Measurements from ENCODE around the gene C1QTNF8.

Gene C1QTNF8

GRCh38 chr16:1106659-1107058 is 10.6 kb upstream of the C1QTNF8 start:
- ATAC-seq: no peak
- Mint-ChIP-seq H3K27ac (no peak overlapping the region), H3K4me1 (no peaks in the 10 kb centered on the region), H3K4me3 (no peak overlapping the region), H3K9me3 (peaks cover 2% of the 10 kb centered on the region), H3K36me3 (no peaks in the 10 kb centered on the region), H3K27me3 (peaks cover 59% of the 10 kb centered on the region)

- Mint-ChIP-seq H3K27me3 (peaks cover 61% of the 10 kb centered on the region), H3K4me1 (no peaks in the 10 kb centered on the region), H3K27ac (no peak overlapping the region), H3K36me3 (no peaks in the 10 kb centered on the region), H3K4me3 (no peak overlapping the region), H3K9me3 (peaks cover 2% of the 10 kb centered on the region)
- peak; percentile 52 for ATAC-seq
Observed at GRCh38 chr16:1105888-1106620, 10.0 kb upstream of the C1QTNF8 start.

DNA sequence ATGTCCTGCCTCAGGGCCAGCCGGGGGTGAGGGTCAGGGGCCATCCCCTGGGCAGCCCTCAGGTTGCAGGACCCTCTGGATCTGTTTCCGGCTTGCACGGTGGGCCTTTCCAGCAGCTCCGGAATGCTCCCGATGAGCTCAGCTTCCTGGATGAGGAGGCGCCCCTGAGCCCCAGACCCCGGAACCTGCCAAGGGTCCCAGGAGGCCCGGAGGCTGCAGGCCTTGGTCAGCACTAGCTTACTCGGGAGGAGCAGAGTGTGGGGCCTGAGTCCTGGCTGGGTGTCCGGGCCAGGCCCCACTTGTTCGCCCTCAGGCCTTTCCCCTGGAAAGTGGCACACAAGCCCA is 7.6 kb upstream of the C1QTNF8 start:
- Mint-ChIP-seq H3K4me1 (no peaks in the 10 kb centered on the region), H3K4me3 (no peak overlapping the region), H3K9me3 (no peaks in the 10 kb centered on the region), H3K27me3 (peaks cover 76% of the 10 kb centered on the region), H3K36me3 (no peaks in the 10 kb centered on the region), H3K27ac (no peak overlapping the region)
- no peak for ATAC-seq

DNA sequence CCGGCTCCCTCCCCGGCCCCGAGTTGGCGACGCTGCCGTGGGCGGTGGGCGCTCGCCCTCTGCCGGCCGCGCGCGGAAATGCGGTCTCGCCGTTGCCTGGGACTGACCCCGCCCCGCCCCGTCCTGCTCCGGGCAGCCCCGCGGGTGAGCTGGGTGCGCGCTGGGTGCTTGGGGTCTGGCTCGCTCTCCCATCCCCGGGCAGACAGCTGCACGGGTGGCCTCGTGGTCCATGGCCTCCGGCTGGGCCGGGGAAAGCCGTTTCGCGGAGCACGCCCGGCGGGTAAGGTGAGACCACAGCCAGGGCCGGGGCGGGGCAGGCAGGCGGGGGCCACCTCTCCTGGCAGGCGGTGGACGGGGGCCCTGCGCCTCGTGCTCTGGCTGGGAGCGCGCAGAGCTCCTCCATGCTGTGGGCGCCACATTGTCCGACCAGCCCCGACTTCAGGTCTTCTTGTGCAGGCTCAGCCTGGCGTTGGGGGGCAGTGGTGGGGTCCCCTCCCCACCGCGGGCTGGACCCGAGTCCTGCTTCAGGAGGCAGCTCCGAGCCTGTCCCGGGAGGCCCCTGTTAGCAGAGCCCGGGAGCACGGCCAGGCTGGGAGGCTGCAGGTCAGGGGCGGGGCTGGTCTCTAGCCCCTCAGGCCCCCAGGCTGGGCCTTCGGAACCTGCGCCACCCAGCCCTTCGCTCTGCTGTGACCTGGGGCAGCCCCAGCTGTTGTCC is 7.0 kb upstream of the C1QTNF8 start:
- H3K4me3 Mint-ChIP-seq: no peak overlapping the region

DNA sequence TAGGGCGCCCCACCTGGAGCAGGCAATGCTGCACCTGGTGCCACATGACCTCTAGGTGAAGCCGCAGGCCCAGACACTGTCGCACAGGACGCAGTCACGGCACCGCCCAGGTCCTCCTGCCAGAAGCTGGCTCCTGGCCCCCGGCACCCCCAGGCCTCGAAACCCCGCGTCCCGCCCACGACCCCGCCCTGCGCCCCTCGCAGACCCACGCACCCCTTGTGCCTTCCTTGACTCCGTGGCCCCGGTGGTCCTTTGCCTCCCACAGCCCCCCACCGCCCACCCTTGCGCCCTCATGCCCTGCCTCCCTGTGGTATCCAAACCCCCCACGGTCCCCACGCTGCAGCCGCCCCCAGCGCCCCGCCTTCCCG is 6.3 kb upstream of the C1QTNF8 start:
- Mint-ChIP-seq H3K4me1 (no peaks in the 10 kb centered on the region), H3K27me3 (peaks cover 67% of the 10 kb centered on the region), H3K4me3 (no peak overlapping the region), H3K27ac (no peak overlapping the region), H3K9me3 (no peaks in the 10 kb centered on the region), H3K36me3 (no peaks in the 10 kb centered on the region)
- ATAC-seq: peak; percentile 1

More for the DNA sequence above, 7.0 kb upstream of the C1QTNF8 start:
- no peak overlapping the region for H3K27ac Mint-ChIP-seq
- no peaks in the 10 kb centered on the region for H3K36me3 Mint-ChIP-seq
- peaks cover 71% of the 10 kb centered on the region for H3K27me3 Mint-ChIP-seq
- no peaks in the 10 kb centered on the region for H3K4me1 Mint-ChIP-seq
- no peaks in the 10 kb centered on the region for H3K9me3 Mint-ChIP-seq
- peak; percentile 49 for ATAC-seq

GRCh38 chr16:1101573-1102332 is 5.7 kb upstream of the C1QTNF8 start:
- ATAC-seq: no peak
- H3K4me1 Mint-ChIP-seq: no peaks in the 10 kb centered on the region
- H3K9me3 Mint-ChIP-seq: no peaks in the 10 kb centered on the region
- H3K27me3 Mint-ChIP-seq: peaks cover 67% of the 10 kb centered on the region
- no peak overlapping the region for H3K4me3 Mint-ChIP-seq
- H3K27ac Mint-ChIP-seq: no peak overlapping the region
- no peaks in the 10 kb centered on the region for H3K36me3 Mint-ChIP-seq

DNA sequence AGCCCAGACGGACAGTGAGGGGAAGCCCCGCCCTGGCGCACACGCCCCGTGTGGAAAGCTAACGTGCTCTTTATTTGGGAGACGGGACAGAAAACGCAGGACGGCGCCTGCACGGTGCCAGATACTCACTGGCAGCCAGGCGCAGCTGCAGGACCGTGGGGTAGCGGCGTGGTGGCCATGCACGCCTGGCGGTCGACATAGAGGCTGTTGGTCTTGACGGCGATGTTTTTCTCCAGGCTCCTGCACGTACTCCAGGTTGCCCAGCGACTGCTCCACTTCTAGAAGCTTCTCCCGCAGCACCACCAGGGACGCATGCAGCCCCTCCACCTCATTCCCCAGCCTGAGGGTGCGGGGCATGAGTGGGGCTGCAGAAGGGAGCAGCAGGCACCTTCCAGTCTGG is 5.1 kb upstream of the C1QTNF8 start:
- ATAC-seq: no peak
- Mint-ChIP-seq H3K27me3 (peaks cover 65% of the 10 kb centered on the region), H3K36me3 (no peaks in the 10 kb centered on the region), H3K4me3 (no peak overlapping the region), H3K27ac (no peak overlapping the region), H3K4me1 (no peaks in the 10 kb centered on the region), H3K9me3 (no peaks in the 10 kb centered on the region)

DNA sequence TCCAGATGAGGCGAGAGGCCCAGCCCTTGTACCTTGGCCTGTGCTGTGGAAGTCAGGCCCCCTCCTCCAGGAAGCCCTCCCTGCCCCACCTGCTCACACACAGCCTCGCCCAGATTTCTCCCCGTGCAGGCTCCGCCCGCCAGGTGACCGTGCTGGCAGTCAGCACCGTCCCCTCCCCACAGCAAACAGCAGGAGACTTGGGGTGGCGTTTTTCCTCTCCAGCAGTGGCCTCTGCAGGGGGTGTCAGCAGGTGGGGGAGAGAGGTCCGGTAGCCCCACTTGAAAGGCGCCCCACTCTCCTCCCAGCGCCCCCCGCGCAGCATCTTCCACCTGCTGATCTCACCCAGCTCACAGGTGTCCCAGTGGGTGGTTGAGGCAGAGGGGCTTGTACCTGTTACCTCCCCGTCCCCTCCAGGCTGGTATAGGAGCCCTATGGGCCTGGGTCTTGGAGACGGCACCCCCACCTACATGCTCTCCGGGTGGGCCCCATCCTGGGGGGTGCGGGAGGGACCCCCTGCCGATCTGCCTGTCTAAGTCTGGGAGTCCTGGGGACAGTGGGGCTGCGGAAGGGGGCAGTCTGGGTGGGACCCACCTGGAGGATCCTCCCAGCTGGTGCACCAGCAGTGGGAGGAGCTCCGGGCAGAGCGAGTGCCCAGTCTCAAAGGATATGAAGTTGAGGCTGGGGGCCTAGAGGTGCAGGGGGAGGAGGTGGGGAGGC is 4.2 kb upstream of the C1QTNF8 start:
- H3K4me3 Mint-ChIP-seq: no peak overlapping the region
- H3K9me3 Mint-ChIP-seq: no peaks in the 10 kb centered on the region
- ATAC-seq: no peak
- H3K36me3 Mint-ChIP-seq: no peaks in the 10 kb centered on the region
- peaks cover 56% of the 10 kb centered on the region for H3K27me3 Mint-ChIP-seq
- no peaks in the 10 kb centered on the region for H3K4me1 Mint-ChIP-seq
- no peak overlapping the region for H3K27ac Mint-ChIP-seq

DNA sequence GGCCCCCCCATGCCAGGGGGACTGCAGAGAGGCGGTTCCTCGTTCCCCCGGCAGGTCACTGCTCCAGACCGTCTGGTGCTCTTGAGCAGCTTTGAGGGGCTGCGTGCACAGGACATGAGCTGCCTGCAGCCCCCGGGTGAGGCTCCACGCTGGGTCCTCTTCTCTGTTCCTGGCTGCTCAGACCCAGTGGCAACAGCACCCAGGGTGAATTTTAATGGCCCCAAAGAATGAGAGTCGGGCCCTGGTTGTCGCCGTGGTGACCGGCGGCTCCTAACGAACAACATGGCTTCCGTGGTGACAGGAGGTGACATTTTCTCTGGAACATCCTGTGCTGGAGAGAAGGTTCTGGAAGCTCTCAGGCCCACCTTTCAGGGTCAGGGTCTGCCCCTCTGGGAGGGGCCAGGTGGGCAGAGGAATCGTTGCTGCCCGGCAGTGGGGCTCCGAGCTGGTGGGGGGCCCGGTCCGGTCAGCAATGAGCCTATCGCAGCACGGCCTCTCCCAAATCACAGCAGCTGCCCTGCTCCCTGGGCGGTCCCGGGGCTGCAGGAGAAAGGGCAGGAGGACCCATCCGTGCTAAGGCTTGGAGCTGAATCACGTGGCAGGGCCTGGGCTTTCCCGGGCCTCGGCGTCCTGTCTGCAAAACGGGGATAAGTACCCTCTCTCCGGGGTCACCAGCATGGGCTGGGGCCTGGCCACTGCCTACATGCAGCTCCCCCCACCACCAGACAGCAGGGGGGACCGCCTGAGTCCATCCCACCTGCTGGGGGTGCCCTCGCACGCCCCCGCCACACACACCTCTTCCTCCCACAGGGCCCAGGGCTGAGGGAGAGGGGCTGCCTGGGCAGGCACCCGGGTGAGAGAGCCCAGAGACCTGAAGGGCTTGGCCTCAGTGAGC is 3.4 kb upstream of the C1QTNF8 start:
- Mint-ChIP-seq H3K36me3 (no peaks in the 10 kb centered on the region), H3K27me3 (peaks cover 48% of the 10 kb centered on the region), H3K27ac (no peak overlapping the region), H3K4me1 (no peaks in the 10 kb centered on the region), H3K9me3 (no peaks in the 10 kb centered on the region), H3K4me3 (no peak overlapping the region)
- no peak for ATAC-seq

DNA sequence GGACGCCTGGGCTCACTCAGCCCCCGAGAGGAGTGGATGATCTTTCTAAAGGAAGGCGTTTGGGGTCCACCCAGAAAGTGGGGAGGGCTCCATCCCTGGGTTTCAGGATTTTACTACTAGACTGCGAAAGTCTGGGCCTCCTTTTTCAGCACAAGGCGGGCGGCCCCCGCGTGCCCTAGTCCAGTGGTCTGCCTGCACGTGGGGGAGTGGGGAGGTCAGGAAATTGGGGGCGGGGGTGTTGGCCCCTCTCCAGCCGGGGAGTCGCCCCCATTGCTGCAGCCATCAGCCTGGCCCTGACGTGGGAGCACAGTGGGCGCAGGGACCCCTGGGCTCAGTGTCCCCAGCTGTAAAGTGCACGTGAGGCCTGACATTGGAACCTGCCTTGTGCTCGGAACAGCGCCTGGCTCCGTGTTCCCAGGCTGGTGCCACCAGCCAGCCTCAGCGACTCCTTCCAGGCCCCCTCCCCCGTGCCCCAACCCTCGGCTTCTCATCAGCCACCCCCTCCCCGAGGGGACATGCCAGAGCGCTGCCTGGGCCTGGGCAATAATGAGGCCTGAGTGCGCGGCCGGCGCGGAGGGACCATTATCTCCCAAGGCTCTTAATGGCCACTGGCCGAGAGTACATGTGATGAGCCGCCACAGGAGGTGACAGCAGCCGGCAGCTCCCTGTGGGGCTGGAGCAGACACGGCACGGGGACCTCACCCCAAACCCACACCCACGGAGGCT is 2.4 kb upstream of the C1QTNF8 start:
- no peak overlapping the region for H3K4me3 Mint-ChIP-seq
- no peaks in the 10 kb centered on the region for H3K4me1 Mint-ChIP-seq
- H3K36me3 Mint-ChIP-seq: no peaks in the 10 kb centered on the region
- H3K27ac Mint-ChIP-seq: no peak overlapping the region
- no peak for ATAC-seq
- peaks cover 38% of the 10 kb centered on the region for H3K27me3 Mint-ChIP-seq
- H3K9me3 Mint-ChIP-seq: no peaks in the 10 kb centered on the region

GRCh38 chr16:1097800-1098199 is 1.8 kb upstream of the C1QTNF8 start:
- peaks cover 38% of the 10 kb centered on the region for H3K27me3 Mint-ChIP-seq
- H3K27ac Mint-ChIP-seq: no peak overlapping the region
- H3K36me3 Mint-ChIP-seq: no peaks in the 10 kb centered on the region
- H3K9me3 Mint-ChIP-seq: no peaks in the 10 kb centered on the region
- H3K4me3 Mint-ChIP-seq: no peak overlapping the region
- no peaks in the 10 kb centered on the region for H3K4me1 Mint-ChIP-seq
- no peak for ATAC-seq

GRCh38 chr16:1097156-1097555 is 1.1 kb upstream of the C1QTNF8 start:
- no peak overlapping the region for H3K27ac Mint-ChIP-seq

DNA sequence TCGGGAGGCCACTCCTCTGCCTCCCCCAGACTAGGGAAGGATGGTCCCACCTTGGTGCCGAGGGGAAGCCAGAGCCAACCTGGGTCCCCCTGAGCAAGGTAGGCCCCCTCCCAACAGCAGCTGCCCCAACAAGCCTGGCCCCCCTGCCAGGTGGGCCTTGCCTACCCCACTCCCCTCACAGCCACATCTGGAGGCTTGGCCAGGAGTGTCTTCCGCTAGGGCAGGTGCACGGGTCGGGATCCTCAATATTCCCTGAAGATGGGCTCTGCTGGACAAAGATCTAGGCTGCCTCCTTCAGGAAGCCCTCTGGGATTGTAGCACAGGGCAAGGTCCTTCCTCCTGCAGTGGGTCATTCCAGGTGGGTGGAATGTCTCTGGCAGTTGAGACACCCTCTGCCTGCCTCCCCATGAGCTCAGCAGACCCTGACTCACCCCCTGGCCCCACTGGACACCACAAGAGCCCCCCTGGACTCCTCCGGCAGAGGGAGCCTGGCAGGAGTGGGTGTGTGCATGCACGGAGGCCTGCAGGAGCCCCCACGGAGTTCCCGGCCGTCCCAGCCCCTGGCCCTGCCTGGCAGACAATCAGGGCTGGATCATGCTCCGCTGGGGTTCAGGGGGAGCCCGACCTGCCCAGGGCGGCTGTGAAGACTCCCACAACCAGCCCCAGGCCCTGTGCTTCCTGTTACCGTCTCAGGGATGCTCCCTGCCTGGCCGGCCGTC is 435 bp downstream of the C1QTNF8 start:
- no peak for ATAC-seq
- Mint-ChIP-seq H3K4me1 (no peaks in the 10 kb centered on the region), H3K4me3 (no peak overlapping the region), H3K36me3 (no peaks in the 10 kb centered on the region), H3K27me3 (peaks cover 31% of the 10 kb centered on the region), H3K9me3 (no peaks in the 10 kb centered on the region), H3K27ac (no peak overlapping the region)

More at GRCh38 chr16:1097156-1097555, 1.1 kb upstream of the C1QTNF8 start:
- Mint-ChIP-seq H3K4me1 (no peaks in the 10 kb centered on the region), H3K36me3 (no peaks in the 10 kb centered on the region), H3K4me3 (no peak overlapping the region), H3K27me3 (peaks cover 38% of the 10 kb centered on the region), H3K9me3 (no peaks in the 10 kb centered on the region)
- ATAC-seq: peak; percentile 6
